ENCODE results near the gene PTPA.

PTPA gene

GRCh38 chr9:129084087-129084486 lies 27.1 kb upstream of the PTPA start:
- no peak for DNase-seq

GRCh38 chr9:129089246-129089645 lies 22.0 kb upstream of the PTPA start:
- DNase-seq = no peak

GRCh38 chr9:129093602-129094386 lies 17.4 kb upstream of the PTPA start:
- no peak for DNase-seq

DNA sequence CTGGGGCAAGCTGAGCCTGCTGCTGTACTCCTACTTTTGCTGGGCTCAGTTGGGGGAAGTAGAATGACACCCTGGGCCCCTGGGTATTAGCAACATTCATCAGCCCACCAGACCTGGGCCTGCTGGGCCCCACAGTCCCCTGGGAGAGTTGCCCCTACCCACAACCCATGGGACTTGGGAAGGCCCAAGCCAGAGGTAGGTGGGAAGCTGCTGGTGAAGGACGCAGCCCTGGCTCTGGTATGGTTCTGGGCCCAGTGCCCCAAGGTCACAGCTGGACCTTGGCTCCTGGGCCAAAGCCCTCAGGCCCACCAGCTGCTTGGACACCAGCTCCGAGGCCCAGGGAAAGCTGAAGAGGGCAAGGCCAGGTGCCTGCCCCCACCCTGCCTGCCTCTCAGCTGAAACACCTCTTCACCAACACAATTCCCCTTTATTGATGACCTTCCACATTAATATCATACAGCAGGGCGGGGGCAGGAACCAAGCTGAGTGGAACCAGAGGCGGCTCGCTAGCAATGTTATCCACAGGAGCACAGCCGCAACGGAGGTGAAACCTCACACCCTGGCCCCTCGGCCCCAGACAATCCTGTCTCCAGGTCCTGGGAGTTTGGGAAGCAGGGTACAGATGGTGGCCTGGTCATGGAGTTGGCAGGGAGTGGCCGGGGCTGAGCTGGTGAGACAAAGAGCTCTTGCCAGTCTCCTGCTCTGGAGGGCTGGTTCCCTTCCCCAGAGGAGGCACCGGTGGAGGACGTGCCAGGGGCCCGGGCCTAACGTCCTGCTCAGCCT lies 16.6 kb upstream of the PTPA start:
- DNase-seq = no peak

DNA sequence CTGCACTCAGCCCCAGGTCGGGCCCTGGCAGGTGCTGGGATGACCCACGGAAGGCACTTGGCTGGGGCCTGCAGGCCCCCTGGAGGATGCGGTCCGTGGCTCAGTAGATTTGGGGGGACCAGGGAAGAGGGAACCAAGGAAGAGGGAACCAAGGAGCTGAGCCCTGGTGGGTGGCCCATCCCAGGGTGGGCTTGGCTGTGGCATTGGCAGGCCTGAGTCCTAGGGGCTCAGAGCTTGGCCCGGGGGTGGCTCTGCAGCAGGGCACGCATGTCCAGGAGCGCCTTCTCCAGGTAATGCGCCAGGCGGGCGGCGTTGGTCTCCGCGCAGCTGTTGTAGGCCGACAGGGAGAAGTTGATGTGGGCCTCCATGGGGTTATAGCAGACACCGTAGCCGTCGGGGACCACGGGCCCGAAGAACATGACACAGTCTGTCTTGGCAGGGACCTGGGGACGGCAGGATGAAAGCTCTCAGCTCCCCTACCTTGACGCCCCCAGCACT lies 16.0 kb upstream of the PTPA start:
- DNase-seq = no peak

DNA sequence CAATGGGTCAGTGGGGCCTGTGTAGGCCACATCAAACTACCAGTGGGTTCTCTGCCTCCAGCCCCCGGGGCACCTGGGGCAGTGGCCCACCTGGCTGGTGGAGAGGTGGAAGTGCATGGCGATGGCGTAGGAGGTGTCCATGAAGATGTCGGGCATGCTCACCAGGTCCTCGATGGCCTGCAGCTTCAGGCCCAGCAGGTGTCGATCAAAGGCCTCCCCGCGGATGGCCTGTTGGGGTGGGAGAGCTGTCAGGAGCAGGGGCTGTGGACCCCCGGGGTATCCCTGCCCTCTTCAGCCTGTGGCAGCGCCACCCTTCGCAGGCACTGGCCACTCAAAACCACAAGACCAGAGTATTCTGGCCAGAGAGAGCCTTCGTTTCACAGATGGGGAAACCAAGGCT lies 15.3 kb upstream of the PTPA start:
- DNase-seq = no peak

GRCh38 chr9:129097671-129098306 lies 13.4 kb upstream of the PTPA start:
- no peak for DNase-seq

- no peak for DNase-seq
Observed at GRCh38 chr9:129098328-129098727, 12.9 kb upstream of the PTPA start.

DNA sequence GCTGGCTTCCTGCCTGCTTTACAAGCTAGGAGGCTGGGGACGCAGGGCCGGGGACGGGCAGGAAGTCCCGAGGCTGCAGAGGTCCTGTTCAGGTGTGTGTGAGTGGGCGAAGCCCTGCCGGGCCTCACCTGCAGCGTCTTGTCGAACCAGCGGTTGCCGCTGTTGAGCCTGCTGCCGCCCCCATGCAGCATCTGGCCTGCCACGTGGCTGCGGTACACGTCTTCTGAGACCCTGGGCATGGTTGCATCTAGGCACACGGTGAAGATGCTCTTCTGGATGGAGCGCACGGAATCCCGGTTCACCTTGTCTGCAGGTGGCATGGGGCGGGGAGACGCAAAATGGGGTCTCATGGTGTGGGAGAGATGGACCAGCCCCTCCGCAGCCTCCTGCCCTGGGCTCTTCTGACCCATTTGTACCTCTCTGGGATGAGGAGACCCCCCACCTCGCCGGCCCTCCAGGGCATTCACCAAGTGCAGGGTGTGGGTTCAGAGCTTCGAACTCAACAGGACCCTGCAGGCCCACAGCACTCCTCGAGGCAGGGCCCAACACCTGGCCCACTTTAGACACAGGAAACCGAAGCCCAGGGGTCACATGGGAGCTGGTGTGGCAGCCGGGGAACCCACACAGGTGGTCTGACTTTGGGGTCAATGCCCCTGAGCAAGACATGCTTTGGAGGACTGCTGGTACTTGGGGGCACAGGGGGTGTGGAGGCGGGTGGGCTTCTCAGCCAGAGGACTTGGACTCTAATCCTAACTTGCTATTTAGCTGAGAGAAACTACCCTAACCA lies 10.6 kb upstream of the PTPA start:
- no peak for DNase-seq

GRCh38 chr9:129101279-129101678 lies 9.9 kb upstream of the PTPA start:
- DNase-seq = no peak

GRCh38 chr9:129102095-129102525 lies 9.1 kb upstream of the PTPA start:
- DNase-seq = no peak

GRCh38 chr9:129102791-129103594 lies 8.2 kb upstream of the PTPA start:
- no peak for DNase-seq

DNA sequence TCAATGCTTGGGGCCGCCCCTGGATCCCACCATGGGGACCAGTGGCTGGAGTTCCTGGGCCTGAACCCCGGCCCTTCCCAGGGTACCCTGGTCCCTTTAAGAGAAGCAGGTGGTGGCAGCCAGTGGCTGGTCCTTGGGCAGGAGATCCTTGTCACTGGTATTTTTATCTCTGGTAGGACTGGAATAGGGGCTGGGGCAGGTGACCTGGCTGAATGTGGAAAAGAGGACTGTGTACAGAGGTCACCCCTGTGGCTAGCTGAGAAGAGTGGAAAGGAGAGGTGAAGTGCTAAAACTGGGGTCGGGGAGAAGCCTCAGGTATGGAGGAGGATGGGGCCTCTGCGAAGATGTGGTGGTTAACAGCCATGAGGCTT lies 7.6 kb upstream of the PTPA start:
- no peak for DNase-seq

GRCh38 chr9:129104051-129104450 lies 7.2 kb upstream of the PTPA start:
- no peak for DNase-seq

GRCh38 chr9:129105857-129106694 lies 5.1 kb upstream of the PTPA start:
- DNase-seq = no peak

- DNase-seq = no peak
Observed at GRCh38 chr9:129107651-129108050, 3.6 kb upstream of the PTPA start.

DNA sequence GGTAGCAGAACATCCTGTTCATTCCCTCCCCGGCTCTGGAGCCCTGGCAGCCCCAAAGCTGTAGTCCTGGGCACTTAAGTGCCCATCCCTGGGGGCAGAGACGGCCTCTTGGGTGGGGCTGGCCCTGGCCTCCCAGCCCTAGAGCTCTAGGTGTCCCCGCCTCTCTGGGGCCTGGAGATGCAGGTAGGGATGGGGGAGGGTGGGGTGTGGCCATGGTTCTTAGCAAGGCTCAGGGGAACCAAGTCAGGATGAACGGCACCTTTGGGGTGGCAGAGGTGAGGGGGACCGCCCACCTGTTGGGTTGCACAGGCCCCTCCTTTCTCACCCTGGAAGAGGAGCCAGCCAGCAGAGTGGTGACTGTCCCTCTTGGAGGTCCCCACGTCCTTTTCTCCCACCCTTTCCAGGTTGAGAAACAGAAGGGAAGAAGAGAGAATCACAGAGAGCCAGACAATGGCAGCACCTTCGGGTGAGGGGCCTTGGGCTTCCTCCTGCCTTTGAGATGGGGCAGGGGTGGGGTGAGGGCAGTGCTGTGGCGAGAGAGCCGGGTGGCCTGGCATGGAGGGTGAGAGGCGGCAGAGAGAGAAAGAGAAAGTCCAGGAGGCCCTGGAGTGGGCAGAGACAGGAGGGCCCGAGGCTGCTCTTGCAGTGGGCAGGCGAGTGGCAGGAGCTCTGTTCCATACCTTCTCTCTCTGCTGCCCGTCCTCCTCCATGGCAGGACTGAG lies 3.0 kb upstream of the PTPA start:
- DNase-seq = no peak

GRCh38 chr9:129108805-129109536 lies 2.2 kb upstream of the PTPA start:
- no peak for DNase-seq

DNA sequence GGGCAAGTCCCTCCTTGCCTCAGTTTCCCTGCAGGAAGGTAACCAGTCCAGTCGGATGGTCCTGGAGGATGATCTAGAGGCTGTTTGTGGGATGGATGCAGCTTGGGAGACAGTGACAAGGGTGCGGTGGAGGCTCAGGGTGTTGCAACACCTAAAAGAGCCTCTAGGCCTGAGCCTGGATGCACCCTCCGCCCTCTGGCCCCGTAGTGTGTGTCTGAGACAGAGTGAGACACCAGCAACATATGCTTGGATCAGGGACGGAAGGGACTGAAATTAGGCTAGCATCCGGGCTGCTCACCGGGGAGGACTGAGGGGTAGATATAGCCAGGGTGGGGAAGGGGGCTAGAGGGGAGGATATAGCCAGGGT lies 1.7 kb upstream of the PTPA start:
- no peak for DNase-seq

All from NCI-H187 treated with DMSO at 0.1 percent for 48 hours (cell line).